Naive thymus-derived CD8-positive, alpha-beta T cell (primary cell): ENCODE results near the gene OBSL1. TPM values are rescaled to one million over a fixed set of nuclear protein-coding genes. Genes with fewer than 3 reads are reported as not detected.

ENCODE experiments used
- ATAC-seq, 2 donors: fragments of 150-1000 bp; cut with Tn5 transposase in 1 of 2; sonication (Bioruptor Pico), chemical (Tn5 transposase) in 1 of 2; 1 replicate in 1 of 2; 2 replicates in 1 of 2; pipeline ENCODE4 v1.10.0; 2021; ENCODE audit warnings: mild to moderate bottlenecking in 2 of 2, moderate library complexity in 2 of 2
- POLR2A ChIA-PET: fragments of 350-600 bp; sonication (Branson Sonifier 250); formaldehyde crosslinking; loops from one replicate; lab custom pipeline; 2021; ENCODE audit warnings: antibody characterized with exemption; lab: Charles Lee
- DNase-seq, 10 donors: peaks; one replicate each; pipeline versions ENCODE4 v3.0.0 to v3.0.0-alpha.2; 2020 to 2022
- H3K27ac Mint-ChIP-seq, 10 donors: one replicate each; pipeline ENCODE4 v1.8.0; 2020 to 2022; ENCODE audit warnings: mild to moderate bottlenecking in 10 of 10, mixed read lengths in 10 of 10, moderate library complexity in 4 of 10, inconsistent platforms in 1 of 10
- H3K27me3 Mint-ChIP-seq, 5 donors: one replicate each; pipeline ENCODE4 v1.8.0; 2021 to 2022; ENCODE audit warnings: mixed read lengths in 5 of 5
- H3K36me3 Mint-ChIP-seq, 3 donors: one replicate each; pipeline ENCODE4 v1.8.0; 2020 to 2022; ENCODE audit warnings: mixed read lengths in 3 of 3, mild to moderate bottlenecking in 2 of 3, inconsistent platforms in 1 of 3
- H3K4me1 Mint-ChIP-seq, 4 donors: one replicate each; pipeline ENCODE4 v1.8.0; 2021 to 2022; ENCODE audit warnings: mixed read lengths in 4 of 4
- H3K4me3 Mint-ChIP-seq, 10 donors: one replicate each; pipeline ENCODE4 v1.8.0; 2020 to 2022; ENCODE audit warnings: mild to moderate bottlenecking in 10 of 10, mixed read lengths in 10 of 10, moderate library complexity in 6 of 10, inconsistent platforms in 1 of 10
- H3K9me3 Mint-ChIP-seq, 9 donors: one replicate each; pipeline ENCODE4 v1.8.0; 2020 to 2022; ENCODE audit warnings: mixed read lengths in 9 of 9, mild to moderate bottlenecking in 3 of 9, inconsistent platforms in 1 of 9, moderate library complexity in 1 of 9
- polyA plus RNA-seq, 3 donors: library from polyadenylated mRNA; unstranded; fragments of 300-500 nt; fragmentation: Illumina TruSeq; gene quantifications; one replicate each; pipeline ENCODE4 v1.2.3, GENCODE V29; 2021
- total RNA-seq, 8 experiments: library from RNA in 2 of 8; stranded (reverse) in 2 of 8; gene quantifications; one replicate each; pipeline ENCODE4 v1.2.3 and lab custom pipeline; 2021 to 2026

Gene OBSL1
- total and polyA plus RNA-seq, 5 experiments from 2014 or later, result 0.96 to 1.1 TPM; not detected in 3

- DNase-seq (peak; percentile 70 to 90 (median 84)), ATAC-seq (peak; percentile 96 to 99)
- Mint-ChIP-seq H3K4me3 (no peak overlapping the region), H3K27ac (peak overlapping the region in 1 of 10 donors; percentile 50), H3K4me1 (peaks cover 0 to 8% (median 5%) of the 10 kb centered on the region in 4 donors), H3K9me3 (no peaks in the 10 kb centered on the region), H3K36me3 (peaks cover 0 to 3% (median 0%) of the 10 kb centered on the region in 3 donors), H3K27me3 (peaks cover 44 to 83% (median 58%) of the 10 kb centered on the region in 5 donors)
- POLR2A ChIA-PET, result no interaction called here
Observed at GRCh38 chr2:219530048-219530963, 41.0 kb downstream of the OBSL1 start.

- ATAC-seq, result no peak
Observed at GRCh38 chr2:219527472-219527871, 43.9 kb downstream of the OBSL1 start.

GRCh38 chr2:219527076-219527394 is 44.3 kb downstream of the OBSL1 start:
- no peak overlapping the region for H3K27ac Mint-ChIP-seq
- no peak overlapping the region for H3K4me3 Mint-ChIP-seq
- peaks cover 0 to 3% (median 0%) of the 10 kb centered on the region in 3 donors for H3K36me3 Mint-ChIP-seq
- DNase-seq (no peak), ATAC-seq (no peak)
- H3K9me3 Mint-ChIP-seq, result no peaks in the 10 kb centered on the region
- H3K27me3 Mint-ChIP-seq, result peaks cover 54 to 95% (median 74%) of the 10 kb centered on the region in 5 donors
- H3K4me1 Mint-ChIP-seq, result peaks cover 8 to 19% (median 11%) of the 10 kb centered on the region in 4 donors
- POLR2A ChIA-PET, result no interaction called here

More at GRCh38 chr2:219527472-219527871, 43.9 kb downstream of the OBSL1 start:
- POLR2A ChIA-PET, result no interaction called here
- no peak overlapping the region for H3K4me3 Mint-ChIP-seq
- H3K4me1 Mint-ChIP-seq, result peaks cover 7 to 16% (median 10%) of the 10 kb centered on the region in 4 donors
- no peak for DNase-seq
- peaks cover 0 to 3% (median 0%) of the 10 kb centered on the region in 3 donors for H3K36me3 Mint-ChIP-seq
- no peak overlapping the region for H3K27ac Mint-ChIP-seq
- H3K27me3 Mint-ChIP-seq, result peaks cover 54 to 95% (median 72%) of the 10 kb centered on the region in 5 donors
- no peaks in the 10 kb centered on the region for H3K9me3 Mint-ChIP-seq

- Mint-ChIP-seq H3K4me1 (peaks cover 13 to 24% (median 16%) of the 10 kb centered on the region in 4 donors), H3K4me3 (no peak overlapping the region), H3K9me3 (peaks cover 0 to 2% (median 0%) of the 10 kb centered on the region in 9 donors), H3K36me3 (peaks cover 0 to 5% (median 0%) of the 10 kb centered on the region in 3 donors), H3K27ac (no peak overlapping the region), H3K27me3 (peaks cover 59 to 97% (median 76%) of the 10 kb centered on the region in 5 donors)
- ATAC-seq (no peak), DNase-seq (no peak)
- POLR2A ChIA-PET, result no interaction called here
Observed at GRCh38 chr2:219526320-219527075, 44.8 kb downstream of the OBSL1 start.

- POLR2A ChIA-PET, result no interaction called here
- Mint-ChIP-seq H3K4me1 (peaks cover 13 to 29% (median 20%) of the 10 kb centered on the region in 4 donors), H3K27me3 (peaks cover 55 to 97% (median 73%) of the 10 kb centered on the region in 5 donors), H3K27ac (no peak overlapping the region), H3K36me3 (peaks cover 0 to 5% (median 0%) of the 10 kb centered on the region in 3 donors), H3K4me3 (no peak overlapping the region), H3K9me3 (peaks cover 0 to 2% (median 0%) of the 10 kb centered on the region in 9 donors)
- no peak for DNase-seq
- no peak for ATAC-seq
Observed at GRCh38 chr2:219525533-219526232, 45.7 kb downstream of the OBSL1 start.

GRCh38 chr2:219524817-219525216 is 46.5 kb downstream of the OBSL1 start:
- Mint-ChIP-seq H3K36me3 (peaks cover 0 to 5% (median 0%) of the 10 kb centered on the region in 3 donors), H3K9me3 (peaks cover 0 to 2% (median 0%) of the 10 kb centered on the region in 9 donors), H3K4me1 (peaks cover 13 to 22% (median 17%) of the 10 kb centered on the region in 4 donors), H3K4me3 (no peak overlapping the region), H3K27ac (no peak overlapping the region), H3K27me3 (peaks cover 53 to 97% (median 71%) of the 10 kb centered on the region in 5 donors)
- no peak for DNase-seq
- POLR2A ChIA-PET, result interaction anchor here (0.6 kb wide), 1 partner anchor 78 kb away, joined by 3 read pairs; no protein-coding TSS in a partner anchor
- ATAC-seq, result no peak

- Mint-ChIP-seq H3K4me1 (peaks cover 13 to 21% (median 17%) of the 10 kb centered on the region in 4 donors), H3K27ac (peak overlapping the region in 2 of 10 donors; percentile 37 to 58), H3K9me3 (peaks cover 0 to 2% (median 0%) of the 10 kb centered on the region in 9 donors), H3K27me3 (peaks cover 52 to 97% (median 69%) of the 10 kb centered on the region in 5 donors), H3K36me3 (peaks cover 0 to 5% (median 0%) of the 10 kb centered on the region in 3 donors), H3K4me3 (peak overlapping the region in 9 of 10 donors; percentile 24 to 66 (median 57))
- peak in 1 of 2 donors; percentile 63 for ATAC-seq
- POLR2A ChIA-PET, result no interaction called here
- no peak for DNase-seq
Observed at GRCh38 chr2:219523031-219523671, 48.2 kb downstream of the OBSL1 start.

GRCh38 chr2:219522111-219523030 is 49.0 kb downstream of the OBSL1 start:
- POLR2A ChIA-PET, result no interaction called here
- peak overlapping the region in 9 of 10 donors; percentile 19 to 72 (median 59) for H3K4me3 Mint-ChIP-seq
- H3K27me3 Mint-ChIP-seq, result peaks cover 50 to 97% (median 73%) of the 10 kb centered on the region in 5 donors
- no peak overlapping the region for H3K27ac Mint-ChIP-seq
- ATAC-seq (peak in 1 of 2 donors; percentile 68), DNase-seq (no peak)
- peaks cover 13 to 21% (median 17%) of the 10 kb centered on the region in 4 donors for H3K4me1 Mint-ChIP-seq
- H3K36me3 Mint-ChIP-seq, result peaks cover 0 to 5% (median 0%) of the 10 kb centered on the region in 3 donors
- H3K9me3 Mint-ChIP-seq, result peaks cover 0 to 2% (median 0%) of the 10 kb centered on the region in 9 donors

- Mint-ChIP-seq H3K4me3 (peak overlapping the region in 8 of 10 donors; percentile 15 to 75 (median 63)), H3K4me1 (peaks cover 13 to 21% (median 17%) of the 10 kb centered on the region in 4 donors), H3K36me3 (peaks cover 0 to 5% (median 0%) of the 10 kb centered on the region in 3 donors), H3K9me3 (peaks cover 0 to 2% (median 0%) of the 10 kb centered on the region in 9 donors), H3K27me3 (peaks cover 48 to 97% (median 73%) of the 10 kb centered on the region in 5 donors), H3K27ac (peak overlapping the region in 2 of 10 donors; percentile 13 to 50)
- ATAC-seq (peak; percentile 49 to 51), DNase-seq (no peak)
- POLR2A ChIA-PET, result interaction anchor here (1.2 kb wide), 1 partner anchor 13 kb away, joined by 3 read pairs; no protein-coding TSS in a partner anchor
Observed at GRCh38 chr2:219521066-219521880, 50.1 kb downstream of the OBSL1 start.

GRCh38 chr2:219520079-219520478 is 51.3 kb downstream of the OBSL1 start:
- peaks cover 13 to 21% (median 19%) of the 10 kb centered on the region in 4 donors for H3K4me1 Mint-ChIP-seq
- ATAC-seq (no peak), DNase-seq (no peak)
- H3K27ac Mint-ChIP-seq, result peak overlapping the region in 1 of 10 donors; percentile 40
- POLR2A ChIA-PET, result interaction anchor here (1.2 kb wide), 1 partner anchor 12 kb away, joined by 3 read pairs; no protein-coding TSS in a partner anchor
- H3K36me3 Mint-ChIP-seq, result peaks cover 0 to 2% (median 0%) of the 10 kb centered on the region in 3 donors
- peaks cover 45 to 97% (median 73%) of the 10 kb centered on the region in 5 donors for H3K27me3 Mint-ChIP-seq
- H3K9me3 Mint-ChIP-seq, result peaks cover 0 to 2% (median 0%) of the 10 kb centered on the region in 9 donors
- no peak overlapping the region for H3K4me3 Mint-ChIP-seq
